Stimulated activated CD8-positive, alpha-beta memory T cell treated with anti-CD3 and anti-CD28 coated beads, Interleukin-15, amount 100 ng/mL, for 4 hours (primary cell): ENCODE results near the gene MRPL50.

ENCODE experiments used
- DNase-seq, 2 donors: peaks; one replicate each; pipeline ENCODE4 v3.0.0-alpha.2; 2020; ENCODE audit warnings: low read depth in 2 of 2

Gene MRPL50

DNA sequence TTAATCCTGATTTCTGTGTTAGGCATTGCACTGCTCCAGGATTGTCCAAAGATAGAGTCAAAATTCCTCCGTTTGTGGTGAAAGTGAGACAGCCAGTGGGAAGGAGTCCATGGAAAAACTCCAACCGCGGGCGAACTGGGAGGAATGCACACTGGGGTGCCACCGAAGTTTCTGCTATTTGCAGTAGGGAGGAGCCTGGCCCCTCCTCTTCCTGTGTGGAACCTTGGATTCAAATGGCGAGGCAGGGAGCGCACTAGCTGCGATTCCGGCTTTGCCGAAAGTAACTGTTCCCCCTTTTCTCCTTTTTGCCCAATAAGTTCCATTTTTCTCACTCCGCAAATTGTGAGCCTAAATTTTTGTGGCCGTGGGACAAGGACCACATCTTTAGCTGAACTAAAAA is 22.9 kb downstream of the MRPL50 start:
- no peak for DNase-seq

DNA sequence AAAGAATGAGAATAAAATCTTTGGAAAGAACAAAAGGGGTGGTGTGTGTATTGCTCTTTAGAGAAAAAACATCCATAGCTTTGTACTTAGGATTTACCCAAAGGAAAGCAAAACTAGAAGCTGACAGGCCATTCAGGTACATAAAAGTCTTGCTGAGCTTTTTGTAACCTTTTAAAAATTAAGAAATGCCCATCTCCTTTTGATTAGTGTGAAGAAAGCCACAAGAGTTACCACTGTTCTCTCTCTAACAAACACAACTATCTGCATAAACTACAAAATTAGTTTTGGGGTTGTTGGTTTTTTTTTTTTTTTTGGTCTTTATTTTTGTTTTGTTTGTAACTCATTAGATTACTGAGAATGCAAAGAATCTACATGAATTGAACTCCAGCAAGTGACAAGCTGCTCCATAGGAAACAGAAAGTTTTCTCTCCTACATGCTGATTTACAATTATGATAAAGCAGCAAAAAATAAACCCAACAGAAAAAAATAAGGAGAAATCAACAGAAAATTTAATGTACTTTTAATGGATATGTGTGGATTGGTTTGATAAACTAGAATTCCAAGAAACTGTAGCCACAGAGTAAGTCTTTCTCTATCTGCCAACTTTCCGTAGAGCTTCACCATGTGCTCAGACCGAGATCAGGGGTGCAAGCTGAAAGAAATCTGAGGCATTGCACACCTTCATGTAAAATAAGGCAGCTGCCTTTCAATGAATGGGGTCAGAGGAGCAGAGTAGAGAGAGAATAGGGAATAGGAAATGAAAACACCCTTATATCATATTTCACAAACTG is 25.9 kb downstream of the MRPL50 start:
- DNase-seq = no peak

DNA sequence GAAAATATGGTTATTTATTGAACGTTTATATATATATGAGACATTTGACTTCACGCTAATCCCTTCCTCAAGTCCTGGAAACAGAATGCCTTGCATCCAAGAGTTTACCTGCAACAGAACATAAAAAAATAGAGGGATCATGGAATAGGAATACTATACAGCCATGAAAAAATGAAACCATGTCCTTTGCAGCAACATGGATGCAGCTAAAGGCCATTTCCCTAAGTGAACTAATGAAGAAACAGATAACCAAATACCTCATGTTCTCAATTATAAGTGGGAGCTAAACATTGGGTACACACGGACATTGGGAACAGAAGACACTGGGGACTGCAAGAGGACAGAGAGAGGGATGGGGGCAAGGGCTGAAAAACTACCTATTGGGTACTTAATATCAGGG is 26.6 kb downstream of the MRPL50 start:
- DNase-seq = no peak

DNA sequence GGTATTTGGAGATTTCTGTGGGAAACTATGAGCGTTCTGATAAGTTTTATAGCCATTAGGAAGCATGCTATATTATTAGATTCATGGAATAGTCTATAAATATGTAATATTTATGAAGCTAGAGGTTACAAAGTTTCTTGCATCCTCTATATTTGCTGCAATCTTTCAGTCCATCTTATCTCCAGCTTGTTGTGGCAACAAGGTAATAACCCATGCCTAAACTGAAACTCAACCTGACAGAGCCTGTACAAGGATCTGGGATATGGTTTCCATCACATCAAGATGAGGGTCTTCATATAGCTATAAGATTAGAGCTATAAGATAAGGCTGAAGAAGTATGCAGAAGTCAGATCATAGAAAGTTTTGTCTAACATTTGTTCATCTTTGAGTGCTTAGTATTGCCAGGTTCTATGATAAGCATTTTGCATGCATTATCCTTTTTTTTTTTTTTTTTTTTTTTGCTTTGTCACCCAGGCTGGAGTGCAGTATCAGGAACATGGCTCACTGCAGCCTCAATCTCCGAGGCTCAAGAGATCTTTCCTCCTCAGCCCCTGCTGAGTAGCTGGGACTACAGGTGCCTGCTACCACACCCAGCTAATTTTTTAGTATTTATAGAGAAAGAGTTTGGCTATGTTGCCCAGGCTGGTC is 28.4 kb downstream of the MRPL50 start:
- no peak for DNase-seq

DNA sequence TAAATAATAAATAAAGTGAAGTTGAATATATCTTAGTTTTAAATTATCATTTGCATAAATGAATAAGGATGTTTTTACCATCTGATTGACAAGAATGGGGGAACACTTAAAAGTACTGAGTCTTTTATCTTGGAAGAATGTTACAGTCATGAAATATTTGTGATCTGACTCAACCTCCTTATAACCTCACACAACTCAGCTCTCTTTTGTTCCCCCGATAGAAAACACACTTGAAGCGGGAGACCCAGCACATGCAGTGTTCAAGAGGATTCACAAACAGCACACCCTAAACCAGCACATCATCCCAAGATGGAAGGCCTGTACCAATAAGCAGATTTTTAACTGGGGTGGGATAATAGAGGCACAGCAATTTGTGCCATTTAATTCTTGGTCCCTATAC is 29.1 kb downstream of the MRPL50 start:
- no peak for DNase-seq

DNA sequence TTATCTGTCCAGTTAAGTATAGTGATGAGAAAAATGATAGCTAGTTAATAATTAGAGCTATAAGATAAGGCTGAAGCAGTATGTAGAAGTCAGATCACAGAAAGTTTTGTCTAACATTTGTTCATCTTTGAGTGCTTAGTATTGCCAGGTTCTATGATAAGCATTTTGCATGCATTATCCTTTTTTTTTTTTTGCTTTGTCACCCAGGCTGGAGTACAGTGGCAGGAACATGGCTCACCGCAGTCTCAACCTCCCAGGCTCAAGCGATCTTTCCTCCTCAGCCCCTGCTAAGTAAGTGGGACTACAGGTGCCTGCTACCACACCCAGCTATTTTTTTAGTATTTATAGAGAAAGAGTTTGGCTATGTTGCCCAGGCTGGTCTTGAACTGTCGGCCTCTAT is 31.1 kb downstream of the MRPL50 start:
- DNase-seq = no peak

DNA sequence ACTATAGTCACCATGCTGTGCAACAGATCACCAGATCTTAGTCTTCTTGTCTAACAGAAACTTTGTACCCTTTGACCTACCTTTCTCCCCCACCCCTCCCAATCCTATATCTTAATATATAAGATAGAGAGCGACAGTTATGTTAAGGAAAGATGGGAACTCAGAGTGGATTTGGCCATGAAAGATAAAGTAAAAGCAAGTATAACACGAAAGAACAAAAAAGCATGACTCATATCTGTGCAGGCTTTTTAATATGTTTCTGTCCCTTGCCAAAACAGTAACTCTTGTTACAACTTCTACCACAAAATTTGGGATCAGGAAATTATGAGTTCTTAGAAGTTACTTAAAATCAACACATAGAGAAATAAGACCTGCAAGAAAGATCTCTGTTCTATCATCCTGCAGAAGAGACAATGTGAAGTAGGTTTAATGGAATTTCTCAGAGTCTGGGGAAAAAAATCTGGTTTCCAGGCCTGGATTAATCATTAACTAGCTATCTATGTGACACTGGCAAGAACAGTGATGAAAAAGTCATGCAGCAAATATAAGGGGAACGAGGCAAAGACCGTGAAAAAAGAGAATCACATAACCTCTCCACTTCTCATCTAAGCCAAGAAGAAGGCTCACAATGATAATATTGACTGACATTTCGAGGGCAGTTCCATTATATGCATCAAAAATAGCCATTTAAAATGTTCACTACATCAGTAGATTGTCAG is 32.2 kb downstream of the MRPL50 start:
- no peak for DNase-seq

DNA sequence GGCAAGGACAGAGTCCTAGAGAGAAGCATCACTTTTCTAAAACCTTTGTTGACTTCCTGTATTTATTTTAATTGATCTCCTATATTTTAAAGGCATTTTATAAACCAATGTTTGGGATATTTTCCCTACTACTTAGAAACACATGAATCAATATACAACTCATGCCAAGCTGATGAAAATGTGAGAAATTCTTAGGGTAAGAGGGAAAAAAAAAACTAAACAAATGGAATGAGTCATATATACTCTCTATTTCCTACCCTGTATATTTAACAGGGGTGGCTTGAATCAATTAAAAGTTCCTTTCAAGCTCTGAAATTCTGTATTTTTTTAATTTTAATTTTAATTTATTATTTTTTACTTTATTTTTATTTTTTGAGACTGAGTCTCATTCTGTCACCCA is 33.2 kb downstream of the MRPL50 start:
- no peak for DNase-seq

DNA sequence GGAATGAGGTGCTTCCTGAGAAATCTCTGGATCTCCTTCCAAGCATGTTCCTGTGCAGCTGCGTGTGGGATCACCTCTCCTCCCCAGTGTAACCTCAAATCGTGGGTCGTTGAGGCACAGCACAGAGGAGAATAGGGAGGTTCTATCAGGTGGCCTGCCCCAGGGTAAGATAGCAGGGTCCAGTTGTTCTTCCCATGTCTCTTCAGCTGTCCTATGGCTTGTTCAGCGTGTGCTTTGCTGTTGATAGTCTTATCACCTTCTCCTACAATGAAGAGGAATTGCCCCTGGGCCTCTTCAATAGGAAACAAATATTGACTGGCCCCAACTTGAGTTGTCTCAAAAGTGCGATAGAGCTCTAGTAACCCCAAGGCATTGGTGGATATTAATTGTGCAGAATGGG is 36.0 kb downstream of the MRPL50 start:
- no peak for DNase-seq

DNA sequence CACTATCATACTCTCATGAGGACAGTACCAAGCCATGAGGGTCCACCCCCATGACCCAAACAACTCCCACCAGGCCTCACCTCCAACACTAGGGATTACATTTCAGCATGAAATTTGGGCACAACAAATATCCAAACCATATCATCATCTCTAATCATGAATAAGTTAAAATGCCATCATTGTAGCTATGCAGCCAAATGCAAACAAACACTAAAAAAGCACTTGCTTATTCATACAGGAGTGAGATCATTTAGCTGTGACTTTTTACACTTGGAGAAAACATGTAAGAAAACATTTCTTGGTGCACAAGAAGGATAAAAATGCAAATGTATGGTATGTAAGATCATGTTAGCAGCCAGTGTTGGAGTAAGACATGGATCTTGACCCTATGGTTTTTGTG is 37.8 kb downstream of the MRPL50 start:
- no peak for DNase-seq

DNA sequence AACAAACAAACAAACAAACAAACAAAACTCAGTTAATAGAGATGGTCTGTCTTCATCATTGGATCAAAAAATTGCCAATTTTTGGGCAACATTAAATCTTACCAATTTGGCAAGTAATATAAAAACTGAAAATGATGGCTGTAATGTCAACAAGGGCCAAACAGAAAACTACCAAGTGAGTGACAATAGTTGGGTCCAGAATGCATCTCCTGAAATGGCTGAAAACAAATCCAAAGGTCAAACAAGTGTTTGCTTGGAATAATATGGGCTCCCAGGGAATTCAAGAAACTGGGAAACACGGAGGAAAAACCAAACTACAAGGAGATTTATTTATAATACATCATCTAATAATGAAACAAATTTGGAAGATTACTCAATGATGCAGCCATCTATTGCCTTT is 38.7 kb downstream of the MRPL50 start:
- no peak for DNase-seq

DNA sequence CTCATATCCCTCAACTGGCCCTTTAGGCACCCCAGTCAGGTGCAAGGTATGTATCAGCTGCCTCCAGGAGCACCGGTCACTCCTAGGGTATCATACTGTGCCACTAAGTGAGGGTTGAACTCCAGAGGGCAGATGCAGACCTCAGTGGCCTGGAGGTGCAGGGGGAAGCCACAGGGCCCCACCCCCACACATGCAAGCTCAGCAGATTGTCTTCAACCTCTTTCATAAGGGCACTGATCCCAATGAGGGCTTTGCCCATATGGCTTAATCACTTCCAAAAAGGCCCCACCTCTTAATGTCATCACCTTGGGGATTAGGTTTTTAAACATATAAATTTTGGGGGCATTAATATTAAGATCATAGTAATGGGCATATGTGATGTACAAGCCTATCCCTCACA is 41.8 kb downstream of the MRPL50 start:
- no peak for DNase-seq

DNA sequence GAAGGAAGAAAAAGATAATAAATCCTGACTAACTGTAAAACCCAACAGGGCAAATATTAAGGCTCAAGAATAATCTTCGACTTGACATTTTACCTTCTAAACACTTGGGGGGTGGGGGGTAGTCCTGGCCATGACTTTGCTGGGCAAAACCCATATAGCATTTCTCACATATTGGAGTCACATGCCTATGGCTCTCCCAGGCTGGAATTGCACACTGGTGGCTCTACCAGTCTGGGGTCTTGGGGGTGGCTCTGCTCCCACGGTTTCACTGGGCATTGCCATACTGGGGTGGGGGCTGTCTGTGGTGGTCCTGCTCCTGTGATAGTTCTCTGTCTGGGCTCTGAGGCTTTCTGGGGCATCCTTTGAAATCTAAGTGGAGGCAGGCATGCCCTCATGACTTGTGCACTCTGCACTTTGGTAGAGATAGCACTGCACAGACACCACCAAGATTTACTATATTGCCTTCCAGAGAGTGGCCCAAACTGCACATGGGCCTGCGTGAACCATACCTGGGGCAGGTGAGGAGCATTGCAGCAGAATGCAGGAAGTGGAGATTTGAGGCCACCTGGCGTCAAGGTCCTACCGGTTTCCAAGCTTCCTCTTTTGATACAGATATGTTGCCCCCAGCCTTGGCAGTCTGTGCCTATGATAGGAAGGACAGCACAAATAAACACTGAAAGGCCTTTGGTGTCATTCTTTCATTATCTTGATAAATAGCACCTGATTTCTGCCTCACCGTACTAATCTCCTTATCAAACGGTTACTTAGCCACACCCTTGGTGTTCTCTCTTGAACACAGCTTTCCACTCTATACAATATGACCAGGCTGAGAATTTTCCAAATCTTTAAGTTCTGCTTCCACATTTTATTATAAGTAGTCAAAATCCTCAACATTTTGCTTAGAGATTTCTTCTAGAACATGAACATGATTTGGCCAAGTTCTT is 43.4 kb downstream of the MRPL50 start:
- no peak for DNase-seq

DNA sequence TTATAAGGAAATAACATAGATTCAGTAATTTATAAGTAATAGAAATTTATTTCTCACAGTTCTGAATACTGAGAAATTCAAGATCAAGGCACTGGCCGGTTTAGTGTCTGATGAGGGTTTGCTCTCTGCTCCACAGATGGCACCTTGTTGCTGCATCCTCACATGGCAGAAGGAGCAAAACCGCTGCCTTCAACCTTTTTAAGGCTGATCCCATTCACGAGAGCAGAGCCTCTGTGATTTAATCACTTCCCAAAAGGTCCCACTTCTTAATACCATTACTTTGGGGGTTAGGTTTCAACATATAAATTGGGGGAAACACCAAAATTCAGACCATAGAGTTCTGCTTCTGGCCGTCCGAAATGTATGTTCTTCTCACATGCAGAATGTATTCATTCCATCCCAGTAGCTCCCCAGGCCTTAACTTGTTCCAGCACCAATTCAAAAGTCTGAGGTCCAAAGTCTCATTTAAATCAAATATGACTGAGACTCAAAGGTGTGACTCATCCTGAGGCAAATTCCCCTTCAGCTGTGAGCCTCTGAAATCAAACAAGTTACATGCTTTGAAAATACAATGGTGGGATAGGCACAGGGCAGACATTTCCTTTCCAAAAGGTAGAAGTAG is 44.2 kb downstream of the MRPL50 start:
- no peak for DNase-seq

DNA sequence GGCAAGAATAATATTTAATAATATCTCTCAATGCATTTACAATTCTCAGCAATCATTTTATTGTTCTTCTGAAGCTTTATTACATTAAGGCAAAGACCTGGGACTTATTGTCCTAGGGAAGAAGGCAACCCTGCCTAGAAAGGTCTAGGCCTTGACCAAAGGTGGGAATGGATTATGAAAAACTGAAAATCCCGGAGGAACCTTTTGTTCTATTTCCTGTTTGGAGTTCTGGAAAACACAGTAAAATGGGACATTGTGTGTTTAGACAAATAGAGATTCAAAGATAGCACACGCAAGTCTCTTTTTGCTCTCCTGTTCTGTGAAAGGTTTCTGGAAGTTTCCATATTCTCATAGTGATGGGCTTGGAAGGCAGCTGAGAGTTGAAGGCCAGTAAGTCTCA is 44.7 kb downstream of the MRPL50 start:
- no peak for DNase-seq

DNA sequence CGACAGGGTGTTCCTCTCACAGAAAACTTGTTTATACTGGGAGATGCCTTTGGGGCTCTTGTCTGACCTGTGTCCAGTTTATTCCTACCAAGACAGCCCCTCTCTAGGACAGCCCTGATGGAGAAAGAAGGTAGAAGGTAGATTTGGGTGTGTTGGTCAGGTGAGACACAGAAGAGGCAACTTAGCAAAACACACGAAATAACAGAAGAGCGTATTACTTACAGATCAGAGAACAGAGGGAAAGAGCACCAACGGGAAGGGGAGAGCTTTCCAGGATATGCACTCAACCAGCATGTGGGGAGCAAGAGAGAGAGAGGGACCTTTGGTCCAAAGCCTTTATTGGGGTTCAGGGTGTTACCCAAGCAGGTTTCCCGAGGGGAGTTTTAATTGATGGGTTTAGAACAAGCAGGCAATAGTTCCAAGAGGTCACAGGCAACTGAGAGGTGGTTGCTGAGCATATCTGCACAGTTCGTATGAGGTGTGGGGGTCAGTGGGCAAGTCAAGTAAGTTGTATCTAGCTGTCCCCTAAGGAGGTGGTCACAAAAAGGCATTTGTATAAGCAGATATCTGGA is 45.4 kb downstream of the MRPL50 start:
- DNase-seq = no peak

DNA sequence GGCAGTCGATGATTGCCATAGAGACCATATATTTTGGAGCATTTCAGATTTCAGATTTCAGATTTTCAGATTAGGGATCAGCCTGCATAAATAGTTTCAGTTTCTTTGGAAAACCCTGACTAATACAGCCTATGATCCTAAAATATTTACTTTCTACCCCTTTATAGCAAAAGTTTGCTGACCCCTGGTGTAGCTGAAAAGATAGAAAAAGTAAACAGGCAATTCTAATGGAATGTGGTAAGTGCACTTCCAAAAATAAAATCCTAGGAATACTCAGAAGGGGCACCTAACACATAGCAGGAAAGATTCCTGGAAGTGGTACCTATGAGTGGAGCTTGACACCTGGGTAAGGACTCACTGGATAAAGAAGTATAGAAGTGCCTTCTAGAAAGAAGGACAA is 48.1 kb downstream of the MRPL50 start:
- DNase-seq = no peak

DNA sequence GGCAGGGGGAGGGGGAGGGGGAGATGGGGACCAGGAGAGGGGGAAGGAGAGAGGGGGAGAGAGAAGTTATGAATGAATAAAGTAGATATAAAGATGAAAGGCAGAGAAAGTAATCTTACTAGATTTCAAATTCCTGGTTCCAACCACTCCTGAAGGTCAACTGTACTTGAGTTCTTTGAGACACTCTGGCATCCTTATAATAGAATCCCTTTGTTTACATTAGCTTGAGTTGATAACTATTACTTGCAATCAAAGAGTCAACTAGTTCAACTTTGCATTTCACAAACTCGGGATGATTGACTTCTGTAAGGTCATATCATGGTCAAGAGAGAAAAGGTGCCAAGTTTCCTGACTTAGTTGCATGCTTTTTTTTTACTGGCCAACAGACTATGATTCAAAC is 55.8 kb downstream of the MRPL50 start:
- no peak for DNase-seq

DNA sequence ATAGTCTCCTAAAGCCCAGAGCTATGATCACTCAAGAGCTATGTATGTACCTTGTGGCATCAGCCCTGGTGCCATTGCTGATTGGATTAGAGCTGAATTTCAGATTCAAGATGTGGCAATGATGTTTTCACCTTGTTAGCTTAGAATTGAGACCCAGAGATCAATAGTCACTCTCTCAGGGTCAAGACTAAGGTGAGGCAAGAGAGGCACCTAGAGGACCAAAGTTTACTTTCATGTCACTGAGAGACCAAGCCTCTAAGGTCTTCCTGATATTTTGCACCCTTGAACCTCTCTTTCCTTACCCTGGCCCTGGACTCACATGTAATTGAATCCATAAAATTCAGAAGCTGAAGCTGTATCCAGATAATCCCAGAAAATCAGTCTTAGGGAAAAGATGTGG is 56.5 kb downstream of the MRPL50 start:
- DNase-seq = no peak
